ENCODE data around the gene FLNB. TPM values are rescaled to one million over a fixed set of nuclear protein-coding genes. Genes with fewer than 3 reads are reported as not detected.
A peak's percentile ranks its signal among the peaks of the same experiment; 100 is the strongest.

Gene FLNB
- total and polyA plus RNA-seq, 2 experiments from 2014 or later: 60.6 to 186 TPM

DNA sequence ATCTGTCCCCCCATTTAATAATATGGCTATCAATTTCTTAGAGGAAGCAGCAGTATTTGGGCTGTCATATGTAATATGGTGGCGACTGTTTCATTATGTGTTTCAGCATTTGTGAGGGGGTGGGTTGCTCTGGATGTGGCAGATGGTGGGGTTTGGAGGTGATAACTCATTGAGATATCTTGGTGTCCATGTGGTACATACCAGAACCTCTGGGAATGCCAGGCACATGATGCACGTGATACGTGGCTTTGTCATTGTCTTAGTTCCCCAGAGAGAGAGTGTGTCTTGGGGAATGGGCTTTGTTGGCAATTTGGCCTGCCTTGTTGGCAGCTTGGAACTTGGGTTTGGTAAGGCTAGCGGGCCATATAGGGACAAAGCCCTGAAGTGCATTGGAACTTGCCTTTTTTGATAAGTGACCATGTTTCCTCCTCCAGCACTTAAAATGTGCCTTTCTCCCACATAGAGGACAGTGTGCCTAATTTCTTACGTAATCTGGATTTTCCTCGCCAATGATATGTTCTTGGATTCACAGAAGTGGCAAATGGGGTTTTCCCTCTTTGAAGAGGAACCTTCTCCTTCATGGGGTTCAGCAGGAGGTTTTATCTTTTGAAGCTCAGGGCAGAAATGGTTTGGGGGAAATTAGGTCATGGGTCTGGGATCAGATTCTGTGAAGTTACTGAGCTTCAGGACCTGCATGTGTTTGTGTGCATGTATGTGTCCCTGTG is 123.0 kb downstream of the FLNB start:
- Histone ChIP-seq H3K9ac (no peak overlapping the region), H3K9me3 (ENCODE audit: low read depth) (no peaks in the 10 kb centered on the region), H3K27ac (no peak overlapping the region), H3K4me3 (no peak overlapping the region), H3K9me2 (ENCODE audit: insufficient read depth) (no peaks in the 10 kb centered on the region), H2AFZ (no peak overlapping the region), H4K20me1 (ENCODE audit: insufficient read depth) (no peaks in the 10 kb centered on the region), H3K27me3 (replicated peaks; ENCODE audit: insufficient read depth) (no peaks in the 10 kb centered on the region), H3K4me2 (ENCODE audit: unreplicated experiment) (no peak overlapping the region), H3K36me3 (ENCODE audit: low read depth) (peaks cover 74% of the 10 kb centered on the region), H3K4me1 (ENCODE audit: insufficient read depth) (no peaks in the 10 kb centered on the region), H3F3A (ENCODE audit: insufficient read depth) (peaks cover 14% of the 10 kb centered on the region), H3K79me2 (ENCODE audit: insufficient read depth) (peaks cover 43% of the 10 kb centered on the region)
- TF ChIP-seq EZH2 (IDR thresholded peaks at IDR 0.05; ENCODE audit: insufficient read depth, poor library complexity, severe bottlenecking) (no peak), EZH2phosphoT487 (IDR thresholded peaks at IDR 0.05; ENCODE audit: insufficient read depth, low read depth) (no peak)
- WGBS, 2 experiments (ENCODE audit: low coverage in 1 of 2, low lambda C conversion rate in 2 of 2, missing lambda C conversion rate in 2 of 2): 96 to 98% methylated on average over 6 of the region's 6 CpGs
- in situ Hi-C loops (cut with MboI): no loop called here
- no peak for DNase-seq

DNA sequence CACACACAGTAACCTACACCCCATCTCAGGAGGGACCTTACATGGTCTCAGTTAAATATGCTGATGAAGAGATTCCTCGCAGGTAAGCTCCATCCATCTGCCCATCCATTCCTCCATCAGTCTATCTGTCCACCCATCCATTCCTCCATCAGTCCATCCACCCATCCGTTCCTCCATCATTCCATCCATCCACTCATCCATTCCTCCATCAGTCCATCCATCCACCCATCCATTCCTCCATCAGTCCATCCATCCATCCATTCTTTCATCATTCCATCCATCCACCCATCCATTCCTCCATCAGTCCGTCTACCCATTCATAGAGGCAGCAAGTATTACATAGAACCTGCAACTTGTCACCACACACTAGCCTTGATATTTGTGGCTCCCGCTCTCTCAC is 124.6 kb downstream of the FLNB start:
- Histone ChIP-seq H3K36me3 (ENCODE audit: low read depth) (peaks cover 74% of the 10 kb centered on the region), H3K9ac (no peak overlapping the region), H3K9me2 (ENCODE audit: insufficient read depth) (no peaks in the 10 kb centered on the region), H4K20me1 (ENCODE audit: insufficient read depth) (no peaks in the 10 kb centered on the region), H3F3A (ENCODE audit: insufficient read depth) (peaks cover 25% of the 10 kb centered on the region), H3K9me3 (ENCODE audit: low read depth) (no peaks in the 10 kb centered on the region), H3K4me2 (ENCODE audit: unreplicated experiment) (no peak overlapping the region), H3K4me1 (ENCODE audit: insufficient read depth) (no peaks in the 10 kb centered on the region), H3K27ac (no peak overlapping the region), H3K4me3 (no peak overlapping the region), H3K79me2 (ENCODE audit: insufficient read depth) (peaks cover 43% of the 10 kb centered on the region), H2AFZ (no peak overlapping the region), H3K27me3 (replicated peaks; ENCODE audit: insufficient read depth) (no peaks in the 10 kb centered on the region)
- no peak for TF ChIP-seq EZH2 (IDR thresholded peaks at IDR 0.05; ENCODE audit: insufficient read depth, poor library complexity, severe bottlenecking)
- TF ChIP-seq EZH2phosphoT487 (IDR thresholded peaks at IDR 0.05; ENCODE audit: insufficient read depth, low read depth): no peak
- 97 to 99% methylated on average over 4 of the region's 4 CpGs for WGBS, 2 experiments (ENCODE audit: low coverage in 1 of 2, low lambda C conversion rate in 2 of 2, missing lambda C conversion rate in 2 of 2)
- in situ Hi-C loops (cut with MboI): no loop called here
- no peak for DNase-seq

DNA sequence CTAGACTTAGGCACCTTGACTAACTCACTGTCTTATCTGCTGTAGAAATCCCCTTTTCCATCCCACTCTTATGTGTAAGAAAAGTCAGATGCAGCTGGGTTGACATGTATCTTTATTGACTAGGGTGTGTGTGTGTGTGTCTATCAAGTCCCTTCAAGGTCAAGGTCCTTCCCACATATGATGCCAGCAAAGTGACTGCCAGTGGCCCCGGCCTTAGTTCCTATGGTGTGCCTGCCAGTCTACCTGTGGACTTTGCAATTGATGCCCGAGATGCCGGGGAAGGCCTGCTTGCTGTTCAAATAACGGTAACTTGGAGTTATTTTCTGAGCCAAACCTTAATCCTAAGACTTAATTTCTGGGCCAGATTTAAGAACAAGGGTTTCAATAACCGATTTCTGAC is 126.2 kb downstream of the FLNB start:
- in situ Hi-C loops (cut with MboI): no loop called here
- no peak overlapping the region for H3K4me2 ChIP-seq (ENCODE audit: unreplicated experiment)
- H3K9me3 ChIP-seq (ENCODE audit: low read depth): no peaks in the 10 kb centered on the region
- no peaks in the 10 kb centered on the region for H3K27me3 ChIP-seq (replicated peaks; ENCODE audit: insufficient read depth)
- TF ChIP-seq EZH2 (IDR thresholded peaks at IDR 0.05; ENCODE audit: insufficient read depth, poor library complexity, severe bottlenecking) (no peak), EZH2phosphoT487 (IDR thresholded peaks at IDR 0.05; ENCODE audit: insufficient read depth, low read depth) (no peak)
- no peak overlapping the region for H2AFZ ChIP-seq
- no peaks in the 10 kb centered on the region for H4K20me1 ChIP-seq (ENCODE audit: insufficient read depth)
- peaks cover 31% of the 10 kb centered on the region for H3K79me2 ChIP-seq (ENCODE audit: insufficient read depth)
- DNase-seq: no peak
- no peak overlapping the region for H3K4me3 ChIP-seq
- H3K9ac ChIP-seq: no peak overlapping the region
- H3K27ac ChIP-seq: no peak overlapping the region
- no peaks in the 10 kb centered on the region for H3K9me2 ChIP-seq (ENCODE audit: insufficient read depth)
- WGBS, 2 experiments (ENCODE audit: low coverage in 1 of 2, low lambda C conversion rate in 2 of 2, missing lambda C conversion rate in 2 of 2): 96 to 98% methylated on average over 5 of the region's 5 CpGs
- peaks cover 25% of the 10 kb centered on the region for H3F3A ChIP-seq (ENCODE audit: insufficient read depth)
- peaks cover 79% of the 10 kb centered on the region for H3K36me3 ChIP-seq (ENCODE audit: low read depth)
- no peaks in the 10 kb centered on the region for H3K4me1 ChIP-seq (ENCODE audit: insufficient read depth)

DNA sequence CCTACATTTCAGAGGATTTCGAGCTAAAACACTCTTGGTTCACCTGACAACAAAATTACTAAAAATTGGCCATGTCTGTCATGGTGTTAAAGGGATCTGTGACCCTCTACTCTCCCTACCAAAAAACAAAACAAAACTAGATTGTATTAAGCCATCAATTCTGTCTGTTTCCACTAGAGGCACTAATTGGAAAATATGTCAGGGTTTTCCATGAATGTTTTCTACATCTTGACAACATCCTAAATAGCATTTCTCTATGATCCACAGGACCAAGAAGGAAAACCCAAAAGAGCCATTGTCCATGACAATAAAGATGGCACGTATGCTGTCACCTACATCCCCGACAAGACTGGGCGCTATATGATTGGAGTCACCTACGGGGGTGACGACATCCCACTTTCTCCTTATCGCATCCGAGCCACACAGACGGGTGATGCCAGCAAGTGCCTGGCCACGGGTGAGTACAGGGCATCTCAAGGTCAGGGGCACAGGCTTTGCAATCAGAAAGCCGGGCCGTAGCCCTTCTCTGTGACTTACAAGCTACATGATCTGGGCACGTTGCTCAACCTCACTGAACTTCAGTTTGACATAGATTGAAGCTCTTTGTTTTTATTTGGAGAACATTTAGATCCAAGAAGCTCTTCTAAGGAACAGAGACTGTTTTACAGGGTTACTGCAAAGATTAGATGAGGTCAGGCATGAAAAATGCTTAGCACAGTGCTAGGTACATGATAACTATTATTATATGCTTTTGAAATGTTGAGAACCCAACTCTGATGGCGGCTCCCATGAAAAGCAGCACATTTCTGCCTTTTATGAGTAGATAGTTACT is 127.7 kb downstream of the FLNB start:
- peak; percentile 14 for DNase-seq
- Histone ChIP-seq H3K4me3 (no peak overlapping the region), H3K79me2 (ENCODE audit: insufficient read depth) (peaks cover 16% of the 10 kb centered on the region), H4K20me1 (ENCODE audit: insufficient read depth) (no peaks in the 10 kb centered on the region), H3F3A (ENCODE audit: insufficient read depth) (peaks cover 25% of the 10 kb centered on the region), H3K9me2 (ENCODE audit: insufficient read depth) (no peaks in the 10 kb centered on the region), H3K9ac (no peak overlapping the region), H3K9me3 (ENCODE audit: low read depth) (no peaks in the 10 kb centered on the region), H3K27ac (no peak overlapping the region), H3K4me2 (ENCODE audit: unreplicated experiment) (no peak overlapping the region), H3K4me1 (ENCODE audit: insufficient read depth) (no peaks in the 10 kb centered on the region), H3K36me3 (ENCODE audit: low read depth) (peaks cover 86% of the 10 kb centered on the region), H2AFZ (no peak overlapping the region), H3K27me3 (replicated peaks; ENCODE audit: insufficient read depth) (no peaks in the 10 kb centered on the region)
- in situ Hi-C loops (cut with MboI): no loop called here
- TF ChIP-seq EZH2phosphoT487 (IDR thresholded peaks at IDR 0.05; ENCODE audit: insufficient read depth, low read depth) (no peak), EZH2 (IDR thresholded peaks at IDR 0.05; ENCODE audit: insufficient read depth, poor library complexity, severe bottlenecking) (no peak)
- 90 to 92% methylated on average over 14 of the region's 14 CpGs for WGBS, 2 experiments (ENCODE audit: low coverage in 1 of 2, low lambda C conversion rate in 2 of 2, missing lambda C conversion rate in 2 of 2)

All from GM23248 (cell line).